ENCODE data around the gene SDK1. TPM values are rescaled to one million over a fixed set of nuclear protein-coding genes. Genes with fewer than 3 reads are reported as not detected.

Gene SDK1
- total and polyA plus RNA-seq, 10 of the 15 experiments (the other 5 are each of a cell fraction or from before 2014, with no cell fraction given), result 0.14 to 0.33 TPM; not detected in 8

GRCh38 chr7:3649678-3650440 lies 348.8 kb downstream of the SDK1 start:
- Histone ChIP-seq H3K4me1 (ENCODE audit: control insufficient read depth, insufficient read depth, low read length) (no peaks in the 10 kb centered on the region), H3K4me3 (no peak overlapping the region), H2AFZ (ENCODE audit: control insufficient read depth, low read depth, low read length) (no peak overlapping the region), H4K20me1 (ENCODE audit: control insufficient read depth, insufficient read depth) (no peaks in the 10 kb centered on the region), H3K27me3 (replicated peaks in 1 of 2; ENCODE audit: control insufficient read depth in 2 of 2, insufficient read depth in 2 of 2, low read length in 1 of 2) (no peaks in the 10 kb centered on the region), H3K9me3 (replicated peaks; ENCODE audit: control insufficient read depth, insufficient read depth, low read length) (no peaks in the 10 kb centered on the region), H3K79me2 (ENCODE audit: control insufficient read depth, insufficient read depth, low read length) (no peaks in the 10 kb centered on the region), H3K27ac (ENCODE audit: control insufficient read depth, insufficient read depth) (no peak overlapping the region), H3K36me3 (ENCODE audit: control insufficient read depth in 2 of 2, insufficient read depth in 2 of 2, low read length in 1 of 2) (no peaks in the 10 kb centered on the region), H3K9ac (ENCODE audit: control insufficient read depth, insufficient read depth, low read length) (no peak overlapping the region), H3K4me2 (ENCODE audit: control insufficient read depth, insufficient read depth) (no peak overlapping the region)
- ATAC-seq (no peak), FAIRE-seq (no peak), DNase-seq (ENCODE audit: low read depth, low spot score) (no peak)
- in situ Hi-C loops (cut with MboI) (no loop called here), intact Hi-C loops (cut with micrococcal nuclease; ENCODE audit: unreplicated experiment) (no loop called here)
- no TSS peak for BruUV-seq (replicated peaks)
- ChIA-PET CTCF (no interaction called here), RAD21 (ENCODE audit: unreplicated experiment) (no interaction called here), SMC1A (ENCODE audit: uncharacterized antibody, unreplicated experiment) (no interaction called here), POLR2A (no interaction called here)
- 33% methylated on average over 10 of the region's 10 CpGs for WGBS (ENCODE audit: insufficient coverage, insufficient replicate concordance, low lambda C conversion rate, missing lambda C conversion rate)
- no peak for TF ChIP-seq MYC (IDR thresholded peaks at IDR 0.05; ENCODE audit: insufficient read depth, insufficient read length, insufficient replicate concordance, low read length, severe bottlenecking)

GRCh38 chr7:3650844-3651243 lies 349.8 kb downstream of the SDK1 start:
- Histone ChIP-seq H3K9me3 (replicated peaks; ENCODE audit: control insufficient read depth, insufficient read depth, low read length) (no peaks in the 10 kb centered on the region), H3K27me3 (replicated peaks in 1 of 2; ENCODE audit: control insufficient read depth in 2 of 2, insufficient read depth in 2 of 2, low read length in 1 of 2) (no peaks in the 10 kb centered on the region), H3K36me3 (ENCODE audit: control insufficient read depth in 2 of 2, insufficient read depth in 2 of 2, low read length in 1 of 2) (no peaks in the 10 kb centered on the region), H3K4me1 (ENCODE audit: control insufficient read depth, insufficient read depth, low read length) (no peaks in the 10 kb centered on the region), H3K4me2 (ENCODE audit: control insufficient read depth, insufficient read depth) (no peak overlapping the region), H3K27ac (ENCODE audit: control insufficient read depth, insufficient read depth) (no peak overlapping the region), H3K79me2 (ENCODE audit: control insufficient read depth, insufficient read depth, low read length) (no peaks in the 10 kb centered on the region), H3K9ac (ENCODE audit: control insufficient read depth, insufficient read depth, low read length) (no peak overlapping the region), H4K20me1 (ENCODE audit: control insufficient read depth, insufficient read depth) (no peaks in the 10 kb centered on the region), H3K4me3 (no peak overlapping the region), H2AFZ (ENCODE audit: control insufficient read depth, low read depth, low read length) (no peak overlapping the region)
- no TSS peak for BruUV-seq (replicated peaks)
- ChIA-PET POLR2A (no interaction called here), RAD21 (ENCODE audit: unreplicated experiment) (no interaction called here), SMC1A (ENCODE audit: uncharacterized antibody, unreplicated experiment) (no interaction called here), CTCF (no interaction called here)
- 89% methylated on average over 2 of the region's 2 CpGs for WGBS (ENCODE audit: insufficient coverage, insufficient replicate concordance, low lambda C conversion rate, missing lambda C conversion rate)
- in situ Hi-C loops (cut with MboI), result no loop called here
- DNase-seq (ENCODE audit: low read depth, low spot score) (no peak), FAIRE-seq (no peak), ATAC-seq (no peak)
- TF ChIP-seq, protein P1, sequence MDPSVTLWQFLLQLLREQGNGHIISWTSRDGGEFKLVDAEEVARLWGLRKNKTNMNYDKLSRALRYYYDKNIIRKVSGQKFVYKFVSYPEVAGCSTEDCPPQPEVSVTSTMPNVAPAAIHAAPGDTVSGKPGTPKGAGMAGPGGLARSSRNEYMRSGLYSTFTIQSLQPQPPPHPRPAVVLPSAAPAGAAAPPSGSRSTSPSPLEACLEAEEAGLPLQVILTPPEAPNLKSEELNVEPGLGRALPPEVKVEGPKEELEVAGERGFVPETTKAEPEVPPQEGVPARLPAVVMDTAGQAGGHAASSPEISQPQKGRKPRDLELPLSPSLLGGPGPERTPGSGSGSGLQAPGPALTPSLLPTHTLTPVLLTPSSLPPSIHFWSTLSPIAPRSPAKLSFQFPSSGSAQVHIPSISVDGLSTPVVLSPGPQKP (IDR thresholded peaks at IDR 0.05; ENCODE audit: low read depth, low read length), result no peak
- TF ChIP-seq BRCA1 (IDR thresholded peaks at IDR 0.05; ENCODE audit: low read depth, low read length), result no peak
- no peak for TF ChIP-seq ZBTB11 (CRISPR knock-in tag; IDR thresholded peaks at IDR 0.05)
- TF ChIP-seq BCL11A (IDR thresholded peaks at IDR 0.05; ENCODE audit: low read depth, low read length), result no peak
- no peak for TF ChIP-seq PBX3 (IDR thresholded peaks at IDR 0.05; ENCODE audit: insufficient replicate concordance, low read depth, low read length)
- intact Hi-C loops (cut with micrococcal nuclease; ENCODE audit: unreplicated experiment), result no loop called here

Measured in GM12878 (cell line).